Kidney epithelial cell (primary cell): Measurements from ENCODE around the gene ZNF701. TPM values are rescaled to one million over a fixed set of nuclear protein-coding genes. Genes with fewer than 3 reads are reported as not detected.
"Not testable (repeated sequence)": the region's sequence is repeated elsewhere in the genome, so short reads cannot be mapped to it uniquely, and the experiment has no call there.

Source experiments
- DNase-seq: peaks from one replicate; pipeline ENCODE4 v3.0.0-alpha.2; 2010; ENCODE audit warnings: low read depth
- H3K27me3 ChIP-seq: 2 replicates; pipeline ENCODE4 v1.6.0; 2011; ENCODE audit warnings: low read length; ENCODE audit not compliant: control insufficient read depth, insufficient read depth
- H3K36me3 ChIP-seq: 2 replicates; pipeline ENCODE4 v1.5.1; 2011; ENCODE audit warnings: low read length; ENCODE audit not compliant: control insufficient read depth, insufficient read depth
- H3K4me3 ChIP-seq: 2 replicates; pipeline ENCODE4 v1.5.1; 2011; ENCODE audit warnings: low read depth, mild to moderate bottlenecking, control low read depth, low read length
- total RNA-seq: library from RNA; depleted of rRNA; stranded (reverse); fragments of >200 nt; gene quantifications from 2 replicates; pipeline ENCODE4 v1.2.3, GENCODE V29; 2015
- TF ChIP-seq, protein P1 (sequence below): IDR thresholded peaks from 2 replicates; pipeline ENCODE4 v1.5.1; 2011; ENCODE audit warnings: mild to moderate bottlenecking, moderate library complexity, low read length, control low read depth, inconsistent platforms; ENCODE audit not compliant: insufficient read depth, poor library complexity, severe bottlenecking

Gene ZNF701
- total RNA-seq, 1 donor from 2014 or later, result 11.0 TPM

DNA sequence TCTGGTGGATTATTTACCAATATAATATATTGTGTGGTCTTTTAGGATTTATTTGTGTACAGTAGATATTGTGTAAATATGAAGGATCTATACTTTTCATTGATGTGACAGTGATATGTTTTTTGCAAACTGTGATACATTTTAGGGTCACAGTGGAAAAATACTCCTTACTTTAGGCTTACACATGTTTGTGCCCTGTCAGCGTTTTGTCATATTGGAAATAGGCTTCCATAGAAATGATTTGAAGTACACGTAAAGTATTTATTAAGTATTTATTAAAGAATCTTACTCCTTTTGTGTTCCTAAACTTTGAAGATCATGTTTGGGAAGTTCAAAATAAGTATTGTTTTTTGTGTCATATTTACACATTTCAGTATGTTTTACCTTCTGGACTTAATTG, 37.6 kb upstream of the ZNF701 start:
- DNase-seq, result no peak
- TF ChIP-seq, protein P1, sequence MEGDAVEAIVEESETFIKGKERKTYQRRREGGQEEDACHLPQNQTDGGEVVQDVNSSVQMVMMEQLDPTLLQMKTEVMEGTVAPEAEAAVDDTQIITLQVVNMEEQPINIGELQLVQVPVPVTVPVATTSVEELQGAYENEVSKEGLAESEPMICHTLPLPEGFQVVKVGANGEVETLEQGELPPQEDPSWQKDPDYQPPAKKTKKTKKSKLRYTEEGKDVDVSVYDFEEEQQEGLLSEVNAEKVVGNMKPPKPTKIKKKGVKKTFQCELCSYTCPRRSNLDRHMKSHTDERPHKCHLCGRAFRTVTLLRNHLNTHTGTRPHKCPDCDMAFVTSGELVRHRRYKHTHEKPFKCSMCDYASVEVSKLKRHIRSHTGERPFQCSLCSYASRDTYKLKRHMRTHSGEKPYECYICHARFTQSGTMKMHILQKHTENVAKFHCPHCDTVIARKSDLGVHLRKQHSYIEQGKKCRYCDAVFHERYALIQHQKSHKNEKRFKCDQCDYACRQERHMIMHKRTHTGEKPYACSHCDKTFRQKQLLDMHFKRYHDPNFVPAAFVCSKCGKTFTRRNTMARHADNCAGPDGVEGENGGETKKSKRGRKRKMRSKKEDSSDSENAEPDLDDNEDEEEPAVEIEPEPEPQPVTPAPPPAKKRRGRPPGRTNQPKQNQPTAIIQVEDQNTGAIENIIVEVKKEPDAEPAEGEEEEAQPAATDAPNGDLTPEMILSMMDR, result no peak
- no peak overlapping the region for H3K4me3 ChIP-seq
- H3K27me3 ChIP-seq, result no peaks in the 10 kb centered on the region
- H3K36me3 ChIP-seq, result no peaks in the 10 kb centered on the region

DNA sequence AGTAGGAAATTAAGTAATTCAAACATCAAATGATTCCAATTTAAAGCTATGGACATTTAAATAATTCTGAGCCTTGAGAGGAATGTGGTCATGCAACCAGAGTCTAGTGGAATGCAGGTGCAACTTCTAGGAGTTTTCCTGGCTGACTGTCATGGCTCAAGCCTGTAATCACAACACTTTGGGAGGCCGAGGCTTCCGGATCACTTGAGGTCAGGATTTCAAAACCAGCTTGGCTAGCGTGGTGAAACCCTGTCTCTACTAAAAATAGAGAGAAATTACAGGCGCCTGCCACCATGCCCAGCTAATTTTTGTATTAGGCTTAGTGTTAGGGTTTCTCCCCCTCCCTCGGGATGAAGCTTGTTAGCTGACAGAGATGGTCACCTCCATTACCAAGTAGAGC, 36.2 kb upstream of the ZNF701 start:
- TF ChIP-seq, protein P1, result no peak
- Histone ChIP-seq H3K4me3 (no peak overlapping the region), H3K36me3 (no peaks in the 10 kb centered on the region), H3K27me3 (no peaks in the 10 kb centered on the region)
- DNase-seq, result no peak

- DNase-seq, H3K36me3 ChIP-seq, H3K27me3 ChIP-seq: not testable (repeated sequence)
- peak overlapping the region; percentile 56 for H3K4me3 ChIP-seq
These were observed 34.7 kb upstream of the ZNF701 start for GRCh38 chr19:52535385-52535770.

- peak overlapping the region; percentile 56 for H3K4me3 ChIP-seq
- no peak for DNase-seq
- TF ChIP-seq, protein P1, result peak; percentile 21
- no peaks in the 10 kb centered on the region for H3K36me3 ChIP-seq
- no peaks in the 10 kb centered on the region for H3K27me3 ChIP-seq
These were observed 34.2 kb upstream of the ZNF701 start for GRCh38 chr19:52535771-52536447.

DNA sequence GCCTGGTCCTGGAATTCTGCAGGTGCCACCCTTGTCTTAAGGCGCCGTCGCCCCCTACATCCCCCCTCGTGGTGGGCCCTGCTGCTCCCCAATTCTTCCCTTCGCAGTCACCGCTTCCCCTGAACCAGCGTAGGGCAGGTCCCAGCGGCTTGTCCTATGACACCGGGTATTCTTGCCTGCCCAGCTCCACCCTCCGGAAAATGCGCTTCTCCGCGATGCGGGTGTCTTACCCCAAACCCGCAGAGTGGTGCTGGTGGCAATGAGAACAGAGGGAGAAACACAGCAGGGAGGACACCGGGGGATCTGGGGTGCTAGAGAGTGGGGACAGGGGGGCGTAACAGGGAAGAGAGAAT, 33.7 kb upstream of the ZNF701 start:
- H3K4me3 ChIP-seq, result peak overlapping the region; percentile 56
- TF ChIP-seq, protein P1, result no peak

DNA sequence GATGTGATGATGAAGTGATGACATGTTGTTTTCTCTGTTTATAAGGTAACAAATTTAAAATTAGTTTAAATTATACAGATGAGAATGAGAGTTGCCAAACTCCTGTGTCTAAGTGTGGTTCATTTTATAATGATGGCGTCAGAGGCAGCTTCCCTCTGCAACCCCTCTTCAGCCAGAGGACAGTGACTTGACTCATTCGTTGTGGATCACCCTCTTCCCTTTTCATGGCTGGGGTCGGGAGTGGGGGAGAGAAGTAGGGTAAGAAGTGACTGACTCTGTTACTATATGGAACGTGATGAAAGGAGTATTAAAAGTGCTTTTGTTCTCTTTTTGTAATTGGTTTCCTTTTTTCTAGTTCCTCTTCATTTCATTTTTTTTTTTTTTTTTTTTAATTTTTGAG, 31.3 kb upstream of the ZNF701 start:
- H3K4me3 ChIP-seq, DNase-seq, H3K27me3 ChIP-seq, H3K36me3 ChIP-seq: not testable (repeated sequence)

More for the DNA sequence above, 33.7 kb upstream of the ZNF701 start:
- H3K36me3 ChIP-seq, result no peaks in the 10 kb centered on the region
- H3K27me3 ChIP-seq, result no peaks in the 10 kb centered on the region
- no peak for DNase-seq

DNA sequence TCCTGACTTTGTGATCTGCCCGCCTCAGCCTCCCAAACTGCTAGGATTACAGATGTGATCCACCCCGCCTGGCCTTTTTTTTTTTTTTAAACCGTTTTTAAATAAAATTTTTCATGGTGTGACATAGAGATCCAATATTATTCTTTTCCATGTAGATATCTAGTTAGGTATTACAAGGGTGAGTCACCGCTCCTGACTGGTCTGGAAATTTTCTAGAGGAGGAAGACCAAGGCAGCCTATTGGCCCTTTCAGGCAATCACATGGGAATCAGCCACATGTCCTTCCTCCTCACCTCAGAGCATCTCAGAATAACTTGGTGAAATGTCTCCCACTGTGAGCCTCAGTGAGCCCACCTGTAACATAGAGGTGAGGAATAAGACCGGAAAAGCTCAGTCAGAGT, 28.9 kb upstream of the ZNF701 start:
- not testable (repeated sequence) for H3K27me3 ChIP-seq, H3K36me3 ChIP-seq, H3K4me3 ChIP-seq, DNase-seq

DNA sequence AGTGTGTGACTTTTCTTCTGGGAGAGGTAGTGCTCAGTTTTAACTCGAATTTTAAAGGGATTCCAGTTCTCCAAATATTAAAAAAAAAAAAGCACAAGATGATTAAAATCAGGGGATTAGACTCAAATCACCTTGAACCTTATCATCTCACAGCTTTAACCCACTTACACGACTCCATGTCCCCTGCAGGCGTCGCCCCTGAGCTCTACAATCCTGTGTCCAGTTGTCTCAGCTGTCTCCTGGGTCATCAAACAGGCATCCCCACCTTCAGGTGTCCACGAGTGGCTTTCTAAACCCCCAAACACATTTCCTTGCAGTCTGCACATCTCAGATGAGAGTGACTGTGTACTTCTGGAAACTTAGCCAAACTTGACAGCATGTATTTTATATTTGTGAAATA, 28.5 kb upstream of the ZNF701 start:
- TF ChIP-seq, protein P1, result no peak
- H3K27me3 ChIP-seq, result no peaks in the 10 kb centered on the region
- no peaks in the 10 kb centered on the region for H3K36me3 ChIP-seq
- no peak overlapping the region for H3K4me3 ChIP-seq
- DNase-seq, result no peak

DNA sequence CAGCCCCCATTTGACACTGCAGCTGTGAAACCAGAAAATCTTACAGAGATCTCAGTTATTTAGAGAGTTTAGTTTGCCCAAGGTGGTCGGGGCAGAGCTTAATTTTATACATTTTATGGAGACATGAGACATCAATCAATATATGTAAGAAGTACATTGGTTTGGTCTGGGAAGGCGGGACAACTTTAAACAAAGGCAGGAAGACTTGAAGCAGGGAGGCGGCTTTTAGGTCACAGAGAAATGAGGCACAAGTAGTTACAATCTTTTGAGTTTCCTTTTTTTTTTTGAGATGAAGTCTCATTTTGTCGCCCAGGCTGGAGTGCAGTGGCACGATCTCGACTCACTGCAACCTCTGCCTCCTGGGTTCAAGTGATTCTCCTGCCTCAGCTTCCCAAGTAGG, 27.5 kb upstream of the ZNF701 start:
- H3K36me3 ChIP-seq, H3K4me3 ChIP-seq, DNase-seq, H3K27me3 ChIP-seq: not testable (repeated sequence)
